ENCODE measurements around the gene PIK3AP1.

DNA sequence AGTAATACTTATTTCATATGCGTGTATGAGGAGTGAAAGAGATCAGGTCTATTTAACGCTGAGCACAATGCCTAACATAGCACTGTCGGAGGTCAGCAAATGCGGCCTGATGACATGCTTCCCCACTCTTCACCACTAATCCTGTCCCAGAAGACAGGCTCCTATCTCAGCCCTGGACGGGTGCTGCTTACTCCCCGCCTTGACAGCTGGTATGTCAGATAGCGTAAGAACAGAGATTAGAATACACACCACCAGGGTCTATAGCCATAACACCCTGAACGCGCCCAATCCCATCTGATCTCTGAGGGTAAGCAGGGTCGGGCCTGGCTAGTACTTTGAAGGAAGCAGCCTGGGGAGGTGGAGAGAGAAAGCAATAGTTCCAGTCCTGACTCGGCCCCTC is 101.2 kb downstream of the PIK3AP1 start:
- no peak for TF ChIP-seq POLR2A (IDR thresholded peaks at IDR 0.05)
- TF ChIP-seq, protein P1, sequence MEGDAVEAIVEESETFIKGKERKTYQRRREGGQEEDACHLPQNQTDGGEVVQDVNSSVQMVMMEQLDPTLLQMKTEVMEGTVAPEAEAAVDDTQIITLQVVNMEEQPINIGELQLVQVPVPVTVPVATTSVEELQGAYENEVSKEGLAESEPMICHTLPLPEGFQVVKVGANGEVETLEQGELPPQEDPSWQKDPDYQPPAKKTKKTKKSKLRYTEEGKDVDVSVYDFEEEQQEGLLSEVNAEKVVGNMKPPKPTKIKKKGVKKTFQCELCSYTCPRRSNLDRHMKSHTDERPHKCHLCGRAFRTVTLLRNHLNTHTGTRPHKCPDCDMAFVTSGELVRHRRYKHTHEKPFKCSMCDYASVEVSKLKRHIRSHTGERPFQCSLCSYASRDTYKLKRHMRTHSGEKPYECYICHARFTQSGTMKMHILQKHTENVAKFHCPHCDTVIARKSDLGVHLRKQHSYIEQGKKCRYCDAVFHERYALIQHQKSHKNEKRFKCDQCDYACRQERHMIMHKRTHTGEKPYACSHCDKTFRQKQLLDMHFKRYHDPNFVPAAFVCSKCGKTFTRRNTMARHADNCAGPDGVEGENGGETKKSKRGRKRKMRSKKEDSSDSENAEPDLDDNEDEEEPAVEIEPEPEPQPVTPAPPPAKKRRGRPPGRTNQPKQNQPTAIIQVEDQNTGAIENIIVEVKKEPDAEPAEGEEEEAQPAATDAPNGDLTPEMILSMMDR (IDR thresholded peaks at IDR 0.05) = no peak

Measured in upper lobe of left lung (tissue), 4 donors.